NCI-H460 (cell line): ENCODE measurements around the gene KIAA0513. TPM values are rescaled to one million over a fixed set of nuclear protein-coding genes. Genes with fewer than 3 reads are reported as not detected.
"Not testable (repeated sequence)": the region's sequence is repeated elsewhere in the genome, so short reads cannot be mapped to it uniquely, and the experiment has no call there.

ENCODE experiments used
- DNase-seq: peaks from one replicate; pipeline ENCODE4 v3.0.0-alpha.2; 2016; ENCODE audit warnings: low read depth; ENCODE audit errors: extremely low read depth
- total RNA-seq: library from RNA; depleted of rRNA; stranded (reverse); fragments of >200 nt; shearing (Covaris generic); gene quantifications from 2 replicates; pipeline ENCODE4 v1.2.3, GENCODE V29; 2014

The KIAA0513 gene
- total RNA-seq, 1 experiment from 2014 or later = 2.0 TPM

- no peak for DNase-seq
These were observed 19.6 kb downstream of the KIAA0513 start for GRCh38 chr16:85046931-85047866.

GRCh38 chr16:85047867-85048455 is 20.4 kb downstream of the KIAA0513 start:
- no peak for DNase-seq

- no peak for DNase-seq
These were observed 21.4 kb downstream of the KIAA0513 start for GRCh38 chr16:85048921-85049562.

GRCh38 chr16:85049706-85050305 is 22.2 kb downstream of the KIAA0513 start:
- DNase-seq = no peak

- no peak for DNase-seq
These were observed 23.5 kb downstream of the KIAA0513 start for GRCh38 chr16:85051067-85051581.

- DNase-seq = no peak
These were observed 24.1 kb downstream of the KIAA0513 start for GRCh38 chr16:85051683-85052082.

GRCh38 chr16:85052536-85052935 is 24.9 kb downstream of the KIAA0513 start:
- DNase-seq = no peak

GRCh38 chr16:85054321-85054720 is 26.7 kb downstream of the KIAA0513 start:
- not testable (repeated sequence) for DNase-seq

GRCh38 chr16:85054948-85055492 is 27.4 kb downstream of the KIAA0513 start:
- DNase-seq = no peak

- DNase-seq = no peak
These were observed 28.1 kb downstream of the KIAA0513 start for GRCh38 chr16:85055493-85056210.

GRCh38 chr16:85056211-85056748 is 28.7 kb downstream of the KIAA0513 start:
- DNase-seq = no peak

- DNase-seq = no peak
These were observed 29.8 kb downstream of the KIAA0513 start for GRCh38 chr16:85057212-85057889.

GRCh38 chr16:85057948-85058347 is 30.4 kb downstream of the KIAA0513 start:
- no peak for DNase-seq

- DNase-seq = no peak
These were observed 31.3 kb downstream of the KIAA0513 start for GRCh38 chr16:85058909-85059308.

- DNase-seq = no peak
These were observed 34.0 kb downstream of the KIAA0513 start for GRCh38 chr16:85061566-85061965.

- DNase-seq = no peak
These were observed 34.7 kb downstream of the KIAA0513 start for GRCh38 chr16:85062323-85062722.

GRCh38 chr16:85062845-85063244 is 35.2 kb downstream of the KIAA0513 start:
- DNase-seq = no peak

GRCh38 chr16:85064186-85064585 is 36.6 kb downstream of the KIAA0513 start:
- DNase-seq = no peak

- DNase-seq = no peak
These were observed 37.5 kb downstream of the KIAA0513 start for GRCh38 chr16:85065099-85065498.
